IMR-90 (cell line): ENCODE measurements around the gene HASPIN.

Experiments
- BHLHE40 ChIP-seq: fragments of 150-350 bp; IDR thresholded peaks from 2 replicates; pipeline ENCODE4 v1.6.1; 2016; ENCODE audit warnings: mild to moderate bottlenecking, low read depth, low read length
- CTCF ChIP-seq: conservative IDR thresholded peaks from 2 replicates; pipeline ENCODE4 v1.5.1; 2012; ENCODE audit warnings: mild to moderate bottlenecking, low read depth, low read length, improper control_type of control experiment
- FOS ChIP-seq: fragments of 150-350 bp; IDR thresholded peaks from 2 replicates; pipeline ENCODE4 v1.6.1; 2016; ENCODE audit warnings: low read depth, low read length
- MAFK ChIP-seq: IDR thresholded peaks from 2 replicates; pipeline ENCODE4 v1.6.1; 2012; ENCODE audit warnings: low read depth, low read length, improper control_type of control experiment
- MAZ ChIP-seq: IDR thresholded peaks from 2 replicates; pipeline ENCODE4 v1.6.1; 2012; ENCODE audit warnings: low read depth, mild to moderate bottlenecking, low read length, improper control_type of control experiment, moderate library complexity, borderline replicate concordance
- NFE2L2 ChIP-seq: fragments of 150-350 bp; IDR thresholded peaks from 2 replicates; pipeline ENCODE4 v1.6.1; 2016; ENCODE audit warnings: low read depth, mild to moderate bottlenecking, low read length
- POLR2A ChIP-seq: IDR thresholded peaks from 2 replicates; pipeline ENCODE4 v1.6.1; 2012; ENCODE audit warnings: mild to moderate bottlenecking, low read depth, low read length
- RAD21 ChIP-seq: IDR thresholded peaks from 2 replicates; pipeline ENCODE4 v1.6.1; 2012; ENCODE audit warnings: low read length, improper control_type of control experiment
- RFX5 ChIP-seq: IDR thresholded peaks from 2 replicates; pipeline ENCODE4 v1.8.0; 2012; ENCODE audit warnings: low read depth, mild to moderate bottlenecking, low read length, moderate library complexity
- SMC3 ChIP-seq: fragments of 150-350 bp; IDR thresholded peaks from 2 replicates; pipeline ENCODE4 v1.6.1; 2016; ENCODE audit warnings: low read depth, mild to moderate bottlenecking, antibody characterized with exemption, low read length, moderate library complexity
- TF ChIP-seq, protein P1 (sequence below): fragments of 150-350 bp; IDR thresholded peaks from 2 replicates; pipeline ENCODE4 v1.6.1; 2017; ENCODE audit warnings: mild to moderate bottlenecking, antibody characterized with exemption, low read length, low read depth
- TF ChIP-seq, protein P2 (sequence below): fragments of 150-350 bp; IDR thresholded peaks from 2 replicates; pipeline ENCODE4 v1.6.1; 2016; ENCODE audit warnings: low read depth, mild to moderate bottlenecking, low read length, moderate library complexity, borderline replicate concordance

- TF ChIP-seq CTCF = no peak
- no peak for TF ChIP-seq POLR2A
- TF ChIP-seq BHLHE40 = no peak
- TF ChIP-seq SMC3 = no peak
- no peak for TF ChIP-seq RAD21
- TF ChIP-seq FOS = no peak
- no peak for TF ChIP-seq MAFK
- TF ChIP-seq, protein P1, sequence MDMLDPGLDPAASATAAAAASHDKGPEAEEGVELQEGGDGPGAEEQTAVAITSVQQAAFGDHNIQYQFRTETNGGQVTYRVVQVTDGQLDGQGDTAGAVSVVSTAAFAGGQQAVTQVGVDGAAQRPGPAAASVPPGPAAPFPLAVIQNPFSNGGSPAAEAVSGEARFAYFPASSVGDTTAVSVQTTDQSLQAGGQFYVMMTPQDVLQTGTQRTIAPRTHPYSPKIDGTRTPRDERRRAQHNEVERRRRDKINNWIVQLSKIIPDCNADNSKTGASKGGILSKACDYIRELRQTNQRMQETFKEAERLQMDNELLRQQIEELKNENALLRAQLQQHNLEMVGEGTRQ = no peak
- TF ChIP-seq NFE2L2 = no peak
- TF ChIP-seq MAZ = no peak
- no peak for TF ChIP-seq RFX5
- TF ChIP-seq, protein P2, sequence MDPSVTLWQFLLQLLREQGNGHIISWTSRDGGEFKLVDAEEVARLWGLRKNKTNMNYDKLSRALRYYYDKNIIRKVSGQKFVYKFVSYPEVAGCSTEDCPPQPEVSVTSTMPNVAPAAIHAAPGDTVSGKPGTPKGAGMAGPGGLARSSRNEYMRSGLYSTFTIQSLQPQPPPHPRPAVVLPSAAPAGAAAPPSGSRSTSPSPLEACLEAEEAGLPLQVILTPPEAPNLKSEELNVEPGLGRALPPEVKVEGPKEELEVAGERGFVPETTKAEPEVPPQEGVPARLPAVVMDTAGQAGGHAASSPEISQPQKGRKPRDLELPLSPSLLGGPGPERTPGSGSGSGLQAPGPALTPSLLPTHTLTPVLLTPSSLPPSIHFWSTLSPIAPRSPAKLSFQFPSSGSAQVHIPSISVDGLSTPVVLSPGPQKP = no peak
These were observed 34.8 kb upstream of the HASPIN start for GRCh38 chr17:3688852-3689261.
